Skin of body (tissue), 2 donors: ENCODE data around the gene AFG1L. TPM values are rescaled to one million over a fixed set of nuclear protein-coding genes. Genes with fewer than 3 reads are reported as not detected.
A peak's percentile ranks its signal among the peaks of the same experiment; 100 is the strongest.
"Not testable (repeated sequence)": the region's sequence is repeated elsewhere in the genome, so short reads cannot be mapped to it uniquely, and the experiment has no call there.

Experiments
- DNase-seq: peaks from one replicate; lab custom pipeline; 2025; lab: John Stamatoyannopoulos, UW
- total RNA-seq: library from RNA; depleted of rRNA; stranded (reverse); fragments of >200 nt; gene quantifications from one replicate; pipeline ENCODE4 v1.2.3, GENCODE V29; 2014

The AFG1L gene
- total RNA-seq, result 5.8 TPM

DNA sequence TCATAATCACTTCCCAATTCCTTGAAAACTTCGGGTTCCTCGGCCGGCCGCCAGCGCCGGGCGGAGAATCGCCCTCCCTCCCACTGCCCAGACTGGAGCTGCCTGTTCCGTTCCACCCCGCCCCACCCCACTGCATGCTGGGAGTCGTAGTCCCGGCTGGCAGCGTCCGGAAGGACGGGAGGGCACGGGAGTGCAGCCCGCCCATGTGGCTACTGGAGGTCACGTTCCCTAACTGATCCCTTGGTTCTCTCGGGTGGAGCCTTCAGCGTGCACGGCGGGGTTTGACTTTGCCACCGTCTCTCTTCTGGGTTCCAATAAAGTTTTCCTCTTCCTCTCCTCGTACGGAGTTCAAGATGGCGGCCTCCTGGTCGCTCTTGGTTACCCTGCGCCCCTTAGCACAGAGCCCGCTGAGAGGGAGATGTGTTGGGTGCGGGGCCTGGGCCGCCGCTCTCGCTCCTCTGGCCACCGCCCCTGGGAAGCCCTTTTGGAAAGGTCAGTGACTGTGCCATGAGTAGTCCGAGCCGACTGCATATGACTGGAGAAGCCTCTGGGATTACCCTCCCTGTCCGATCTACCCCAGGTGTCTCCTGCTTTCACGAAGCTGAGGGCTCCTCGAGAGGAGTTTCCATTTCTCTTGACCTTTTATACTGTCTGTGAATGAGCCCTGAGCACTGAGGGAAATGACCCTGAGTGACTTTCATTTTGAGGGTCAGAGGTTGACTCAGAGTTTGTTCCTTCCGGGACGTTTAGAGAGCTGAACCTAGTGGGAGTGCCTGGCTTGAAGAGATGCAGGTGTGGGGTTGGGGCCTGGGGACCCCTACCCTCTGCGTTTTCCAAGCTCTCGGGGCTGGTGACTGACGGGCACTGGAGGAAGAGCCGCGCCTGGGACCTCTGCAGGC lies at the start of gene AFG1L:
TSS of gene AFG1L (plus strand) at position 328 of the 899 bp plus-strand sequence. CDS start at position 354, 26 bp downstream.
- peak; percentile 84 for DNase-seq

DNA sequence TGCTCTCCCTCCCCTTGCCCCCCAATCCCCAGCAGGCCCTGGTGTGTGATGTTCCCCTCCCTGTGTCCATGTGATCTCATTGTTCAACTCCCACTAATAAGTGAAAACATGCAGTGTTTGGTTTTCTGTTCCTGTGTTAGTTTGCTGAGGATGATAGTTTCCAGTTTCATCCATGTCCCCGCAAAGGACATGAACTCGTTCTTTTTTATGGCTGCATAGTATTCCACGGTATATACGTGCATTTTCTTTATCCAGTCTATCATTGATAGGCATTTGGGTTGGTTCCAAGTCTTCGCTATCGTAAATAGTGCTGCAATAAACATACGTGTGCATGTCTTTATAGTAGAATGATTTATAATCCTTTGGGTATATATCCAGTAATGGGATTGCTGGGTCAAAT lies 49.8 kb upstream of the AFG1L start:
- not testable (repeated sequence) for DNase-seq

DNA sequence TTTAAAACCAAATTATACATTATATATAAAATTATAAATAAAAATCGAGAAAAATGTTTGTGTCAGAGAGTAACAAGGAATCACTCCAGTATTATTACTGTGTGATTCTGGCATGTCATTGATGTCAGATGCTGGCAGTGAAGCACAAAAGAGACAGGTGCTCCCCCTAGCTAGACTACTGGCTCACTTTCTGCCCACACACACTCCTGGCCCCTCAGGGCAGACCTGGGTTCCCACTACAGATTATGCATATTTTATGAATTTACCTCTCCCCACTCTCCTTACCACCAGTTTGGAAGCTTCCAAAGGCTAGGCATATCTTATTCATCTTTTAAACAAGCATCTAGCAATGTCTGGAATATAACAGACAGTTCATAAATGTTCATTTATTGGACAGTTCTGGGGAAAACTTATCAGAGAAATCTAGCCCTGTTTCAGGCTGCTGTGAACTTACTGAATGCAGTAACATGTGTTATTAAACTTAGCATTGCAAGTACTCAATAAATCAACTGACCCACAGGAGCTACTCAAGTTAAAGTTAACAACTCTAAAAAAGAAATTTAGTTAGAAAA lies 46.8 kb upstream of the AFG1L start:
- DNase-seq, result no peak

DNA sequence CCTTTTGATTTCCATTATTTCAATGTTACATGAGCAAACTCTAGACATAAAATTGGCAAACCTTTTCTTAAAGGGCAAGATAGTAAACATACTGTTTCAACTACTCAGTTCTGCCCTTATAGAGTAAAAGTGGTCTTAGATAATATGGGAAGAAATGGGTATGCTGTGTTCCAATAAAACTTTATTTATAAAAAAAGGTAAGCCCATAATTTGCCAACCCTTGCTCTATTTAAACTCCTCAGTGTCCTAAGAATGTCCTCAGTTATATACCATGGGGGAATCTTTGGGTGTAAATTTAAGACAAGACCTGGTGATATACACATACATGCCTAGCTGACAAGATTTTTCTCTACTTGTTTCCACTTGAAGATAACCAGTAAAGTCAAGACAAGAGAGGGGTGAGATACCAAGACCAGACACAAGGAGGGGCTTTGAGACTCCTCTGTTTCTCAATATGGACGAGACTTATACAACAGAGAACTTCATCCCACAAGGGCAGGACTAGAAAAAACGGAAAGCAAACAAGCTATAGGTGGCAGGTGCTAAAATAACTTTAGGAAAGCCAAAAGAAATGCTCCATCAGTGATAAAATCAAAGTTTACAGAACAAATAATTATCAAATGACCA lies 44.5 kb upstream of the AFG1L start:
- no peak for DNase-seq

DNA sequence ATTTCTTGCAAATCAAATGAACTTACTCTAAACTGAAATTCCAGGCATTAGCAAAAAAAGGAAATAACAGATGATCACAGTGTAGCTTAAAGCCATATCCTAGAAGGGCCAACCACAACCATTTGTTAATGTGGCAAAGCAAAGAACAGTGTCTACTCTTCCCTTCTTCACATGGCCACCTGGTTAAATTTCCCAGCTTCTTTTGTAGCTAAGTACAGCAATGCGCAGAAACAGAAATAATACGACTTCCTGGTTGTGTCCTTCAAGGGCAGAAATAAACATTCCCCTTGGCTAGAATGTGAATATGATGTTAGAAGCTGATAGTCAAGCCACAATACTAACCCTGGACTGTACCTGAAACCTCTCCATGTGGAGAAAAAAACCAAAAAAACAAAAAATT lies 43.6 kb upstream of the AFG1L start:
- no peak for DNase-seq

DNA sequence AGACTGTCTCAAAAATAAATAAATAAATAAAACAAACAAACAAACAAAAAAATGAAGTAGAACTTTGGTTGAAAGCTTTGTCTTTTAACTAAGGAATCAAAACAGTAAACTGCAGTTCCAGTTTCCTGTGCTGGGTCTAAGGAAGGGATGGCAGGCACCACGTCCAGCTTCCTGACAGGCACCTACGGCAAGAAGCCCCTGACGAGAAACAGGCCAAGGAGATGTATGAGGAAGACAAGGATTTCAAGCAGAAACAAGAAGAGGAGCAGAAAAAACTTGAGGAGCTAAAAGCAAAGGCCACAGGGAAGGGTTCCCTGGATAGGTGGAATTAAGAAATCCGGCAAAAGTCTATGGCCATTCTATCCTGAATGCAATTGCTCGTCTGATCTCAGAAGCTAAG lies 42.8 kb upstream of the AFG1L start:
- DNase-seq, result no peak

DNA sequence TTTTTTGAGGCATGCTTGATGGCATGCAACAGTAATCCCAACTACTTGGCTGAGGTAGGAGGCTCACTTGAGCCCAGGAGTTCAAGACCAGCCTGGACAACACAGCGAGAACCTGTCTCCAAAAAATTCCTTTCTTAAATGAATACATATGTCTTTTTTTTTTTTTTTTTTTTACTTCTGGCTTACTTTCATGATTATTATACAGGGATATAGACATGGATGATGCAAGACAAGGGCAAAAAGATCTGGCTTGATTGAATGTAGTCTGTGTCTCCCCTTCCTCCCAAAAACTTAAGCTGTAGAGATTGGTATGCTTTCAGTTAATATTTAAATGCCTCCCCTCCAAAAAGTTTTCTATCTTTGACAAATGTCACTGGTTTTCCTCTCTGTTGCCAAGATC lies 41.6 kb upstream of the AFG1L start:
- DNase-seq, result no peak

DNA sequence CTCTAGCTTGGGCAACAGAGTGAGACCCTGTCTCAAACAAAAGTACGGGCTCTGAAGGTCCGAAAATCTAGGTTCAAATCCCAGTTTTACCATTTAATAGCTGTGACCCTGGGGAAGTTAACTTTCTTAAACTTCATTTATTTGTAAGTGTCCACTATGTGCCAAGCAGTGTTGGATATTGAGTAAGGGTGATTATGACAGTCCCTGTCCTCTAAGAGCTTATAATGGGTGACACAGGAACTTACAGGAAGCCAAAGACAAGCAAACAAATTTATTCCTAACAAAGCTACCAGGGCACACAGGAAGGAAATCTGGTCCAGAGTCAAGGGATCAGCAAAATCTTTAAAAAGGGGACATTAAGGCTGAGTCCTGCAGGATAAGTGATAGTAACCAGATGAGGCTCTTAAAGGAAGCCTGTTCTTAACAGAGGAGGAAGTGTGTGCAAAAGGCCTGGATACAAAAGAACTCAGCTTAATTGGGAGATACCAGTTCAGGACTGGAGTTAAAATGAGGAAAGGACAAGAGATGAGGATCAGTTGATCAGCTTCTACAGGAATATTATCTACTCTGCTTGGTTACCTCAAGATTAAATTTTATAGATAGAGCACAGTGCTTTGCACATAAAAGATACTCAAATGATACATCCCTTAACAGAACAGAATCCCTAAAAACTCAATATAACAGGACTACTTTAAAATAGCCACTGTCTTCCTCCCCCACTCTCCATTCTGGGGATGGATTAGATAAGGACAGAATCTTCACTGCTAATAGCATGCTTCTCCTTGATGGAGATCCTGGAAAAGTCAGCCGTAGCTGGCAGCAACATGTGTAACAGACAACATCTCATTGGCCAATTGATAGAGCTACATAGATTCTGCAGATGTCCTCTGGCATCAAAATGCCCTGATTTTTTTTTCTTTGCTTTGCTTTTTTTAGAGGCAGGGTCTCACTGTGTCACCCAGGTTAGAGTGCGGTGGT lies 40.1 kb upstream of the AFG1L start:
- DNase-seq, result no peak

DNA sequence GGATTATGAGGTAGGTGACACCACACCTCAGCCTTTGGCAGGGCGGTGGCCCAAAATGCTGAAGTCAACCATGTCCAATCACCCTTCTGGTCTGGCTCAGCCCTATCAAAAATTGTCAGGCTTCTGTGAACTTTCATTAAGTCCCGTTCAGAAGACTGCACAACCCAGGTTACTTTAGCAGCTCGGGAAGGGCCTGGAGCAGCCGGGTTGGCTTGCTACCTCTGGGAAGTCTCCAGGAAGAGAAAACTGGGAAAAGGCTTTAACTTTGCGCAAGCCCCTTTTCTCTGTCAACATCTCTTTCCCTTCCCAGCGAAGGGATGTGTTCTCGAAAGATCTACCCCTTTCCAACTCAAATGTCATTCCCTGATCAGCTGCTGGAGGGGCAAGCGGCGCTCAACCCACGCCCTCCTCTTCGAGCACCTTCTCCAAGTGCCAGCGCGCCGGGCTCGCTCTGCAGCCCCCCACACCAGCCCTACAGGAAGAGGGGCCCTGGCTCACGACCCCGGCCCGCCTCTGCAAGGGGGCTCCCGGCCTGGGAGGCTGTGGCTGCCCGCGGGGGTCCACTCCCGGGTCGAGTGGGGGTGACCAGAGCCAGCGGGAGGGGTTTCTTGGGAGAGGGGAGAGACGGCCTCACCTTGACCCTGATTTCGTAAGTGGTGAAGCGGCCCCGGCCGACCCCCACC lies 34.6 kb upstream of the AFG1L start:
- DNase-seq, result no peak

DNA sequence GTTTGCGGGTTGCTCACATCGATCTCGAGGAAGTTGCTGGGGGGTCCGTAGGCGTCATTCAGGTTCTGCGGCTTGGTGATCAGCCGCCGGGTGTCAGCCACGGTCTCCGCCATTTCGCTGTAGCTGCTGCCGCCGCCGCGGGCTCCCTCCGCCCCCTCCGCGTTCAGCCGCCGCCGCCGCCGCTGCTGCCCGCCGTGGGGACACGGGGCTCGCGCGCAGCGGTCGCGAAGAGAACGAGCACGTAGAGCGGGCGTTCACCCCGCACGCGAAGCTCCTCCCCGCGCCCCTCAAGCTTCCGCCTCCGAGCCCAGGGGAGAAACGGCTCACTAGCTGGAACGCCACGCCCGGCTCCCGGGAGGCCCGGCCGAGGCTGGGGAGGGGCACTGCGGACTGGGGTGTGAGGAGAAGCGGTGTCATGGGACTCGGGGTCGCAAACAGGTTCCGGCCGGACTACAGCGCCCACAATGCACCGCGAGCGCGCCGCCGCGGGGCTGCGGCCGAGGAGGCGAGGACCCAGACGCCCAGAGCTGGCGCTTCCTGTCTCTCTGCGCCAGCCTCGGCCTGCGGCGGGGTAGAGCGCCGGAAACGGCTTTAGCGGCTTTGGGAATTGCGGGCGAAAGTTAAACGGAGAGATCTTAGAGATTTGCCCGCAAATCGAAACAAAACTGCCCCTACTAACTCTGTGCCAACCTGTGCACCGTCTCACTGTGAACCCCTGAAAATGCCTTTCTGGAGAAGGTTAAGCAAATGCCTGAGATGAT lies 33.9 kb upstream of the AFG1L start, which contains the start of gene SNX3:
TSS of gene SNX3 (minus strand) at position 232 of the 761 bp plus-strand sequence. CDS start at position 113, 119 bp downstream.
- DNase-seq, result peak; percentile 95

DNA sequence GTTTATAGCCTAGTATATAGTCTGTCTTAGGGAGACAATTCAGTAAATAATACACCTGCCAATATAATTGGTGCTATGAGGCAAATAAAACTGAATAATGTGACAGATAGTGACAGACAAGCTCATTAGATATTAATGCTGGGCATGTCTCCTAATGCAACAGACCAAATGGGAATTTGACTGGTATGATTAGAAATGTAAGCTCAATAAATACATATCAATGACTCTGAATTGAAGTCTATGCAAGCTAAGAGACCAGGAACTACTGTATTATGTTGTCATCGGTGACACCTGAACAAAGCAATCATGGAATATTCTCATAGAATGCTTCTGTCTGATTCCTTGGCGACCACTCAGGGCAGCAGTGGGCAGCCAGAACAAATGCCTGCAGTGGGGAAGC lies 31.5 kb upstream of the AFG1L start:
- DNase-seq, result no peak

DNA sequence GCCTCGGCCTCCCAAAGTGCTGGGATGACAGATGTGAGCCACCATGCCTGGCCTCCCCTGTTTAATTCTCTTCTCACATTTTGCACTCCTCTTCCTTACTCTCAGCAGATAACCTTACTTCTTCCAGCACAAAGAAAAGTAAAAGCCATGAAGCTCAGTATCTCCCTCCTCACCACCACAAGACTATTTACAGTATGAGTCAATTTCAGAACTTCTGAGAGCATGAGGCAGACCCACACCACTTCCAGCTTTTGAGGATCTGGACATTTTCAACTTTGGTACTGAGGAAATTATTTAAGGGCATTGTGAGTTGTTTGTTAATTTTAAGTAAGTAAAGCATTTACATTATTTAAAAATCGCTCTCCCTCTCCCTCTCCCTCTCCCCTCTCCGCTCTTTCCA lies 26.0 kb upstream of the AFG1L start:
- no peak for DNase-seq

DNA sequence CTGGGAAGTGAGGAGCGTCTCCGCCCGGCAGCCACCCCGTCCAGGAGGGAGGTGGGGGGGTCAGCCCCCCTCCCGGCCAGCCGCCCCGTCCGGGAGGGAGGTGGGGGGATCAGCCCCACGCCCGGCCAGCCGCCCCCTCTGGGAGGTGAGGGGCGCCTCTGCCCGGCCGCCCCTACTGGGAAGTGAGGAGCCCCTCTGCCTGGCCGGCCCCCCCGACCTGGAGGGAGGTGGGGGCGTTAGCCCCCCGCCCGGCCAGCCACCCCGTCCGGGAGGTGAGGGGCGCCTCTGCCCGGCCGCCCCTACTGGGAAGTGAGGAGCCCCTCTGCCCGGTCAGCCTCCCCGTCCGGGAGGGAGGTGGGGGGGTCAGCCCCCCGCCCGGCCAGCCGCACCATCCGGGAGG lies 24.9 kb upstream of the AFG1L start:
- not testable (repeated sequence) for DNase-seq

DNA sequence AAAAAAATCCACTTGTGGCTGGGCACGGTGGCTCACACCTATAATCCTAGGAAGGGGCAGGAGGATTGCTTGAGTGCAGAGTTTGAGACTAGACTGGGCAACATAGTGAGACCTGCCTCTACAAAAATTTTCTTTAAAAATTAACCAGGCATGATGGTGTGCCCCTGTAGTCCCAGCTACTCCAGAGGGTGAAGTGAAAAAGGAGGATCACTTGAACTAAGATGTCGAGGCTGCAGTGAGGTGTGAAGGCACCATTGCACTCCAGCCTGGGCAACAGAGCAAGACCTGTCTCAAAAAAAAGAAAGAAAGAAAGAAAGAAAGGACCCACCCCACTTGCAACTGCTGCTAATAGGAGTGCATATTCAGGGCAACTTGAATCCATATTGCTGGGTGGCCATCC lies 20.3 kb upstream of the AFG1L start:
- no peak for DNase-seq

DNA sequence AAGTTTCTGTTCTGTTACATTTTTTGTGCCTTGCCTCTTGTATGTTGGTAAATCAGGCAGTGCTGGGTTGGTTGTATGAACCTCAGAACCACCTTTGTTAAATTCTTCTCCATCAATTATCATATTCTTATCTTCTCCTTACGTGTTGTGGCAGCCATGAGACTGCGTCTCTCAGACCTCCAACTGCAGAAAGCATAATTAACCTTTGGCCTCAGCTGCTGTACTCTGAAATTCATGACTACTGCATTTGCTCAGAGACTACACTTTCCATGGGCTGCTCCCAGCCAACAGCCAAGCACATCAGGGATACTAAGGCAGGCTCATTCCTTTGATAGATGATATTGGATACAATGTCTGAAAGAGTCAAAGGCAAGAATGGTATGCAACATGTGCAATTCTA lies 18.9 kb upstream of the AFG1L start:
- DNase-seq, result no peak

DNA sequence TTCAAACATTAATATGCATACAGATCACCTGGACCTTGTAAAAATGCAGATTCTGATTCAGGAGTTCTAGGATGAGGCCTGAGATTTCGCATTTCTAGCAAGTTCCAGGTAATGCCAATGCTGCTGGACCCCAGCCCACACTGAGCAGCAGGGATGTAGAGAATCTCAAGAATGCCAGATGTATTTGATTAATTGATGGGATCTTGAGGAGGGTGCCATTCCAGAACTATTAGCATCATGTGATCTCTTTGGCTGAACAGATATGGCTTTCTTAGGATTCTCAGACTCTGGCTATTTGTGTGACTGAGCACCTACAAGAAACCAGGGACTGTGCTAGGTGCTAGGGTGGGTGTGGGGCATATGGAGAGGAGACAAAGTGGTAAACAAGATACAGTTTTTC lies 17.6 kb upstream of the AFG1L start:
- DNase-seq, result no peak

DNA sequence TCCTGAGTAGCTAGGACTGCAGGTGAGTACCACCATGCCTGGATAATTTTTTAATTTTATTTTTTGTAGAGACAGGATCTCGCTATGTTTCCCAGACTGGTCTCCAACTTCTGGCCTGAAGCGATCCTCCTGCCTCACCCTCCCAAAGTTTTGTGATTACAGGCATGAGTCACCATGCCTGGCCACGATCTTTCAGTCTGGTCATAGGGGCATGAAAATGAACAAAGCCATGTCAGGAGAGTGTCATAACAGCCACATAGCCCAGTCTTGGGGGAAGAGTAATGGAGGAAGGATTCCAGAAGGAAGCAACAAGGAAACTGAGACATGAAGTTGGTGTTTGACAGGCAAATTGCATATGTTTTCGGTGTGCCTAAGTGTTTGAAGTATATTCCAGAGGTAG lies 17.0 kb upstream of the AFG1L start:
- DNase-seq, result no peak

DNA sequence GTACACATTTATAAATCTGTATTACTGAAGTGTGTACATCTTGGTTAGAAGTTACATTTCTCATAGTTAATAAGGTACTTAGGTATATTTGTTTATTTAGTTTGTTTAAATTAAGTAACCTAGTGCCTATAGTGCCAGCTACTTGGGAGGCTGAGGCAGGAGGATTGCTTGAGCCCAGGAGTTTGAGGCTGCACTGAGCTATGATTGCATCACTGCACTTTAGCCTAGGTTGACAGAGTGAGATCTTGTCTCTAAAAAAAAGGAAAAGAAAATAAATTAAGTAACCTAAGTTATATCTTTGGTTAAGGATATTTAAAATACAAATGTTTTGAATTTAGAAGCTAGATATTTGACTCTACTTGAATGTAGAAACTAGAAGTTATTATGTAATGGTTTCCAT lies 9.5 kb upstream of the AFG1L start:
- DNase-seq, result no peak

DNA sequence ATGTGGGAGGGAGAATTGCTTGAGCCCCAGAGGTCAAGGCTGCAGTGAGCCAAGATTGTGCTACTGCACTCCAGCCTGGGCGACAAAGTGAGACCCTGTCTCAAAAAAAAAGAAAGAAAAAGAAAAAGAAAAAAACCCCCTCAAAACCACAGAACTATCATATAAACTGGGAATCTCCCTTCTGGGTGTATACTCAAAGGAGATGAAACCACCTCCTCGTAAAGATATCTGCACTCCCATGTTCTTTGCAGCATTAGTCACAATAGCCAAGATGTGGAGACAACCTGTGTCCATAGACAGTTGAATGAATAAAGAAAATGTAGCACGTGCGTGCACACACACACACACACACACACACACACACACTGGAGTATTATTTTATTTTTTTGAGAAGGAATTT lies 8.5 kb upstream of the AFG1L start:
- DNase-seq, result no peak

DNA sequence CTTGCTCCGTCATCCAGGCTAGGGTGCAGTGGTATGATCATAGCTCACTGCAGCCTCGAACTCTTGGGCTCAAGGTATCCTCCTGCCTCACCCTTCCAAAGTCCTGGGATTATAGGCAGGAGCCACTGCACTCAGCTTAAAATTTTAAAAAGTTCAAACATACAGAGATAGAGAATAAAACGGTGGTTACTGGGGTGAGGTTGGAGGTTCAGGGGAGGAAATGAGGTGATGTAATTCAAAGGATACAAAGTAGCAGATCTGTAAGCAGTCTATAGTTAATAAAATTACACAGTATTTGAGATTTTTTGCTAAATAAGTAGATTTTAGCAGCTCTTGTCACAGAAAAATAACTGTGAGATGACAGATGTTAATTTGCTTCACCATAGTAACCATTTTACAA lies 7.5 kb upstream of the AFG1L start:
- DNase-seq, result no peak
